ENCODE results near the gene DGKQ. TPM values are rescaled to one million over a fixed set of nuclear protein-coding genes. Genes with fewer than 3 reads are reported as not detected.
"Not testable (repeated sequence)": the region's sequence is repeated elsewhere in the genome, so short reads cannot be mapped to it uniquely, and the experiment has no call there.

Gene DGKQ
- total RNA-seq, 1 experiment from 2014 or later: 4.4 TPM

DNA sequence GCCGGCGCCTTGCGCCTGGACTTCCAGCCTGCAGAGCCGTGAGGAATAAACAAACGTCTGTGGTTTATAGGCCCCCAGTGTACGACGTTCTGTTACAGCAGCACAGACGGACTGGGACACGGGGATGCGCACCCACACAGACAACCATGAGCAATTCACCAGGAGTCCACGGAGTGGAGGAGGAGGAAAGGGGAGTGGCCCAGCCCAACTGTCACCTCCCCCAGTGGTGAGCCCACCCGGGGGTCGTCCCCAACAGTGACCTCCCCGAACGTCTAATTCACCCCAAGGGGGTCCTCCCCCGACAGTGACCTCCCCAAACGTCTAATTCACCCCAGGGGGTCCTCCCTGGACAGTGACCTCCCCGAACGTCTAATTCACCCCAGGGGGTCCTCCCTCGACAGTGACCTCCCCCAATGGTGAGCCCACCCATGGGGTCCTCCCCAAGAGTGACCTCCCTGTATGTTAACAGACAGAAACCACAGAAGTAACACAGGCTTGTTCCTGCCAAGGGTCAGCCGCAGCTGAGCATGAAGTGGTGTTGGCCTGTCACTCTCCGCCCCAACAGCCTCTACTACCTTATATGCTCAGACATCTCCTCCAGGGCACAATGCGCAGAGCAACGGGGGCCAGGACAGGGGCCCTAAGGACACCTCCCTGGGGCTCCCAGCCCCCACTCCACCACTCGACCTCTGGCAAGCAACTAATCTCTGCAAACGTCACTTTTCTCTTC is 47.4 kb downstream of the DGKQ start:
- no peak for DNase-seq (ENCODE audit: low read depth)

DNA sequence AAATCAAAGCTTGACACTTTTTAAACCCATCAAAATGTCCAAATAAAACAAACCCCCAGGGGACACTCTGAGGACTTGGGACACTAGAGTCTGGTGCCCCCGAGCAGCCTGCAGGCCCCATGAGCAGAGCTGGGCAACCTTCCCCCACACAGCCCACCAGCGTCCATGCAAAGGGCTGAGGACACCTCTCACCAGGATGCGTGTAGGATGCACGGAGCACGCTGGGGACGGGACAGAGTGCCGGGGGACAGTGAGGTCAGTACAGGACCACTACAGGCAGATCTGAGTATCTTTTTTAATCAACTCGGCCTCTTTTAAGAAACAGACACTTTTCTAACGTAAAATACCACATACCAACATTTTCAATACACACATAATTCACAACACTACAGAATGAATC is 48.2 kb downstream of the DGKQ start:
- no peak for DNase-seq (ENCODE audit: low read depth)

DNA sequence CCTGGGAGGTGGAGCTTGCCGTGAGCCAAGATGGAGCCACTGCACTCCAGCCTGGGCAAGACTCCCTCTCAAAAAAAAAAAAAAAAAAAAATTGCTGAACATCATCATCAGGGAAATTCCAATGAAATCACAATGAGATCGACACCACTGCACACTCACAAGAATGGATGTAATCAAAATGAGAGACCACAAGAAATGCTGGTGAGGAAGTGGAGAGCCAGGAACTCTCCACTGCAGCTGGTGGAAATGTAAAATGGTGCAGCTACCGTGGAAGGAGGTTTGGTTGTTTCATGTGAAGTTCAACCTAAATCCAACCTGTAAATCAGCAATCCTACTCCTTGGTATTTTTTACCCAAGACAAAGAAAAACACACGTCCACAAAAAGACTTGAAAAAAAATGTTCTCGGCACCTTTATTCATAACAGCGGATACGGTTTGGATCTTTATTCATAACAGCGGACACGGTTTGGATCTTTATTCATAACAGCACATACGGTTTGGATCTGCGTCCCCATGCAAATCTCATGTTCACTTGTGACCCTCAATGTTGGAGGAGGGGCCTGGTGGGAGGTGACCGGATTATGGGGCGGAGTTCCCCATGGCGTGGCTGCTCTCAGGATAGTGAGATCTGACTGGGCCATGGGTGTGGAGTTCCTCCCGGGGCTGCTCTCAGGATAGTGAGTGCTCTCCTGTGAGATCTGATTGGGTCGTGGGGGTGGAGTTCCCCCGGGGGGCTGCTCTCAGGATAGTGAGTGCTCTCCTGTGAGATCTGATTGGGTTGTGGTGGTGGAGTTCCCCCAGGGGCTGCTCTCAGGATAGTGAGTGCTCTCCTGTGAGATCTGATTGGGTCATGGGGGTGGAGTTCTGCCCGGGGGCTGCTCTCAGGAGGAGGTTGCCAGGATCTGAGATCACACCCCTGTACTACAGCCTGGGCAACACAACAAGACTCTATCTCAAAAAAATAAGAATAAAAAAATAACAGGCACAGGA is 49.0 kb downstream of the DGKQ start:
- peak; percentile 43 for DNase-seq (ENCODE audit: low read depth)

DNA sequence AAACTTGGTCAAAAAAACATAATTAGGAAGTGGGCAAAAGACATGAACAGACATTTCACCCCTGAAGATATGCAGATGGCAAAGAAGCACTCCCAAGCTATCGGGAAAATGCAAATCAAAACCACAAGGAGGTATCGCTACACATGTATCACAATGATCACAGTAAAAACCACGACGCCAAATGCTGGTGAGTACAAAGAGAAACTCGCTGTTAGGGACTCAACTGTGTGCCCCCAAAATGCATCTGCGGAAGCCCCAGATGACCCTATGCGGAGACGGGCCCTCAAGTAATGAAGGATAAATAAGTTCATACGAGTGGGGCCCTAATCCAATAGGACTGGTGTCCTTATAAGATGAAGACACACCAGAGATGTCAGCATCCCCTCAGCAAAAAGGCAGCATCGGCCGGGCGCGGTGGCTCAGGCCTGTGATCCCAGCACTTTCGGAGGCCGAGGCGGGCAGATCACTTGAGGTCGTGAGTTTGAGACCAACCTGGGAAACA is 51.5 kb downstream of the DGKQ start:
- DNase-seq (ENCODE audit: low read depth): no peak

DNA sequence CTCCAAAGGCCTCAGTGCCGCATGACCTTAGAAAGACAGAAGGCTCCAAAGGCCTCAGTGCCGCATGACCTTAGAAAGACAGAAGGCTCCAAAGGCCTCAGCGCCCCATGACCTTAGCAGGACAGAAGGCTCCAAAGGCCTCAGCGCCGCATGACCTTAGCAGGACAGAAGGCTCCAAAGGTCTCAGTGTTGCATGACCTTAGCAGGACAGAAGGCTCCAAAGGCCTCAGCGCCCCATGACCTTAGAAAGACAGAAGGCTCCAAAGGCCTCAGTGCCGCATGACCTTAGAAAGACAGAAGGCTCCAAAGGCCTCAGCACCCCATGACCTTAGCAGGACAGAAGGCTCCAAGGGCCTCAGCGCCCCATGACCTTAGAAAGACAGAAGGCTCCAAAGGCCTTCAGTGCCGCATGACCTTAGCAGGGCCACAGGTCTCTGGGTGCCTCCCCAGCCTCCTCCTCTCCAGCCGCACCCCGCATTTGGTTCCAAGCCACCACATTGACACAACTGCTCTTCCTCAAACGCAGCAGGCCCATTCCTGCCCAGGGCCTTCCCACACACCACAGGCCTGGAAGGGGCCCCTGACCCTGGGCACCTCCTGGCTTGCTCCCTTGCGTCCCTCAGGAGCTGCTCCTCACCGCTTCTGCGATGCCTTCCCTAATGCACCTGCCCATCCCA is 54.2 kb downstream of the DGKQ start:
- DNase-seq (ENCODE audit: low read depth): not testable (repeated sequence)

DNA sequence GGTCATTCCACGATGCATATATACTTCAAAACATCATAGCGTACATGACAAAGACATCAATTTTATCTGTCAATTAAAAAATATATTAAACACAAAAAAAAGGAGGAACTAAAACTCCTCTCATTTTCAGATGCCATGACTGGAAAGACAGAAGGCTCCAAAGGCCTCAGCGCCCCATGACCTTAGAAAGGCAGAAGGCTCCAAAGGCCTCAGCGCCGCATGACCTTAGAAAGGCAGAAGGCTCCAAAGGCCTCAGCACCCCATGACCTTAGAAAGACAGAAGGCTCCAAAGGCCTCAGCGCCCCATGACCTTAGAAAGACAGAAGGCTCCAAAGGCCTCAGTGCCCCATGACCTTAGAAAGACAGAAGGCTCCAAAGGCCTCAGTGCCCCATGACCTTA is 54.8 kb downstream of the DGKQ start:
- DNase-seq (ENCODE audit: low read depth): not testable (repeated sequence)

DNA sequence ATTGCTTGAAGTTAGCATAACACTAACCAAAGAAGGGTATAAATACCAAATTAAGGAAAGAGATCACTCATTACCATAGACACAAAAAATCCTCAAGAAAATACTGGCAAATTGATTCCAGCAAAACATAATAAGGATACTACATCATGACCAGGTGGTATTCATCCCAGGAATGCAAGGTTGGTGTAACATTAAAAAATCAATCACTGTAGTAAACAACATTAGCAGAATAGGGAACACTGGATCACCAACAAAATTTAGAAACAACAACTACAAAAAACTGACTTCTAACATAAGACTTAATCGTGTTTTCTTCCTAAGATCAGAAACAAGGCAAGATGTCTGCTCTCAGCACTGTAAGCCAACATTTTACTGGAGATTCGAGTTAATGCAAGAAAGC is 55.4 kb downstream of the DGKQ start:
- no peak for DNase-seq (ENCODE audit: low read depth)

DNA sequence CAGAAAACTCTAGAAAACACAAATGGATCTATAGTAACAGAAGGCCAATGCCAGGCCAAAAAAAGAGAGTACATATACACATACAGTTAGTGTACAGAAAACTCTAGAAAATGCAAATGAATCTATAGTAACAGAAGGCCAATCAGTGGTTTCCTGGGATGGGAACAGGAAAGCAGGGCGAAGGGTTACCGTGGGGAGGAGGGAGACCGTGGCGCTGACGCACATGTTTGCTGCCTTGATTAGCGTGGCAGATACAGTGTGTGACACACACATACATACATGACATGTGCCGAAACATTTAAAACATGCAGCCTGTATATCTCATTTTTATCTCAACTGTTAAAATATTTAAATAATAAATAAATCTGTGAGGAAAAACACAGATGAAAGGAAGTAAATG is 55.9 kb downstream of the DGKQ start:
- no peak for DNase-seq (ENCODE audit: low read depth)

DNA sequence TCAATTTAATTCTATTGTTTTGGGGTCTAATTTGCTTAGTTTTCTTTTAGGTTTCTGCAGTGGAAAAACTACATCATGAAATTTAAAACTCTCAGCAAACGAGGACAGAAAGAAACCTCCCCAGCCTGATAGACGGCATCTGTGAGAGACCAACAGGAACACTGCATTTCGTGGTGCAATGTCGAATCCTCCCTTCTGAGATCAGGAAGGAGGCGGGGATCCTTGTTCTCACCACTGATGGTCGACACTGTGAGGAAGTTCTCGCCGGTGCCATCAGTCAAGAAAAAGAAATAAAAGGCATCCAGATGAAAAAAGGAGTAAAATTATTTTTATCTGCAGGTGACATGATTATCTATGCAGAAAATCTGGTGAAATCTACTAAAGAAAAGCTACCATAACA is 57.8 kb downstream of the DGKQ start:
- no peak for DNase-seq (ENCODE audit: low read depth)

DNA sequence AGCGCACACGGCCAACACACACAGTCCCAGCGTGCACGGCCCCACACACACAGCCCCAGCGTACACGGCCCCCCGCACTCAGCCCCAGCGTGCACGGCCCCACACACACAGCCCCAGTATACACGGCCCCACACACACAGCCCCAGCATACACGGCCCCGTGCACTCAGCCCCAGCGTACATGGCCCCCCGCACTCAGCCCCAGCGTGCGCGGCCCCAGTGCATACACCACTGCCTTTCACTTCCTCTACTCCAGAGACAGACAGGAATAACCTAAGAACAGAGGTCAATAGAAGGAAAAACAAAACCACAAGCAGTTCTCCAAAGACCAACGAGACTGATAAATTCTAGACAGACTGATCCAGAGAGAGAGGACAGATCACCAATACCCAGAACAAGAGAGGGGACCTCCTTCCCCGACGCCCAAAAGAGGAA is 58.3 kb downstream of the DGKQ start:
- DNase-seq (ENCODE audit: low read depth): no peak

DNA sequence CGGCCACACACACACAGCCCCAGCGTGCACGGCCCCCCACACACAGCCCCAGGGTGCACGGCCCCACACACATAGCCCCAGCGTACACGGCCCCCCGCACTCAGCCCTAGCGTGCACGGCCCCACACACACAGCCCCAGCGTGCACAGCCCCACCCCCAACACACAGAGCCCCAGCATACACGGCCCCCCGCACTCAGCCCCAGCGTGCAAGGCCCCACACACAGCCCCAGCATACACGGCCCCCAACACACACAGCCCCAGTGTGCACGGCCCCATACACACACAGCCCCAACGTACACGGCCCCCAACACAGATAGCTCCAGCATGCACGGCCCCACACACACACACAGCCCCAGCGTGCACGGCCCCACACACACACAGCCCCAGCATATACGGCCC is 58.8 kb downstream of the DGKQ start:
- DNase-seq (ENCODE audit: low read depth): no peak

DNA sequence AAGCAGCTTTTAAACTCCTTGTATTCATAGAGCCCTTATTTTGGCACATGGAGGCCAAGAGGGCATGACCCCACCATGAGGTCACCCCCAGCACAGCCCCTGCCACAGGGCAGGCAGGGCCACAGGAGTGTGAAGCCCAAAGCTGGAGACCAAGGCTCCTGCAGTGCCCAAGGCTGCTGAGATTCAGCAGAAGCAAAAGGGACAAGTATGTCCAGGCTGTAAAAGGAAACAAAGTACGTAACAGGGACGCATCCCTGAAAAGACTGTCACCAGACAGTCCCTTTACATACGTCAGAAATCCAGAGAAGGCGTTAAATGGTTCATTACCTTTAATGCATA is 60.1 kb downstream of the DGKQ start:
- no peak for DNase-seq (ENCODE audit: low read depth)

DNA sequence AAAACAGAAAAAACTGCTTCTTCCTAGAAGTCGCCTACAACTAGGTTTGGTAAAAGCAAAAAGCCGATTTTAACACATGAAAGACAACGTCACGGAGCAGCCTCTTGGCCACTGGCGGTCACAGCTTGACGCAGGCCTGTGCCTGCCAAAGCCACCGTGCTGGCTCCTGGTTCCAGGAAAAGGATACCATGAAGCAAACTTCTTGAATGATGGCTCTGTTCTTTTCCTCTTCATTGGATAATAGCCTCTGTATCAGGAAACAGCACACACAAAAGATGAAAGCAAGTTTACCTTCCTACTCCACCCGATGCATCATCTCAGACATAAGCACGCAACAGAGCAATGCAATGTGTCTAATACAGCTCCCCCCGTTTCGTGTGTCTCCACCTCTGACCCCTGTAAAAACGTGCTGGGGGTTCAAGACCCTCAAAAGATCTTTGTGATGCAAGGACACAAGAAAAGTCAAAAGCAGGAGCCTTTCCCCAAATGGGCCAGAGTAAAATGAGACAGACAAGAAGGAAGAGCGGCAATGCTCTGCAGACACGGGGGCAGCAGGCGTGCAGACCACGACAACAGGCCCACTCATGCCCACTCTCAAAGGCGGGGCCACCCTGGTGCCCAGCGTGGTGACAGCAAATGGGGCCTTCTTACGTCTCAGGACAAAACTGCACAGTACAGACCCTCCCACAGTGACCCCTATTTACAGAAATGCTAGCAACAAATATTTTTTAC is 60.7 kb downstream of the DGKQ start:
- no peak for DNase-seq (ENCODE audit: low read depth)

DNA sequence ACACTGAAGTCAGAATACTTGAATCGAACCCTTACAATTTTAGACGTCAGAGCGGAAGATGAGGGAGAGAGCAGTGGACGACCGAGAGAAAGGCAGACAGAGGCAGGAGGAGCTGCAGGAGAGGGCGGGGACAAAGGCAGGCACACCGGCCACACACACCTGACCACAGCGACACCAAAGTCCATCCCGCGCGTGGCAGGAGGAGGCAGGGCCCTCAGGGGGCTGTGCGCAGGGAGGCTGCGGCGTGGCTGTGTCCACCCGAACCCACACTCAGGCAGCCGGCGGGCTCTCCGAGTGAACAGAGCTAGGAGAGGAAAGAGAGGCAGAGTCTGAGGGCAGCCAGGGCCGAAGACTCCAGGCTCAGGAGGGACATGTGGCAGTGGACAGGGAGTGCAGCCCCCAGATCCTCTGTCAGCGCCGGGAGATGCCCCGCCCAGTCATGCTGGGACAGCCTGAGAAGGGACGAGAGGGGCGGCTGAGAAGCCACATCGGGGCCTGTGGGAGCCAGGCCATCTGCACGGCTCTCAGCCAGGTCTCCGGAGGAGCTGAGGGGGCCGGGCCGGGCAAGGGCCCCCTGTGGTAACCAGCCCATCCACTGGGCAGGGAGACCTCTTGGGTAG is 61.4 kb downstream of the DGKQ start:
- DNase-seq (ENCODE audit: low read depth): no peak

DNA sequence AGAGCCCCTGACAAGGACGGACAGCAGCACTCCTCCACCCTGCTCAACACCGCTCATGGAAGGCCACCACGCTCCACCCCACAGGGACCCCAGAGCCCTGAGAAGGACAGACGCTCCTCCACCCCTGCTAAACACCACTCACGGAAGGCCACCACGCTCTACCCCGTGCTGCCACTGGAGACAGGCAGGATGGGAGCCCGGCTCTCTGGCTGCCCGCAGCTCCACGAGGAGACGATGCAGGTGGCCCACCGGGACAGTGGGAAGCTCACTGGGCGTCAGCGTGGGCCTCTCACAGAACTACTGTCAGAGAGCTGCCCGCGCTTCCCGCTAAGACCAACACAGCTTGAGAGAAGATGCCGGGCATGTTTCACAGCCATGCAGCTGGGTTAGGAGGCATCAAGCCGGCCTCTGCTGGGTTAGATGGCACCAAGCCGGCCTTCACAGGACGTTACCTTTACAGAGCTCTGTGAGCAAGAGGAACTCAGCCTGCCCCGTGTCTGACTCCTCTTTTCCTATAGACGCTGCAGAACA is 62.1 kb downstream of the DGKQ start:
- no peak for DNase-seq (ENCODE audit: low read depth)

DNA sequence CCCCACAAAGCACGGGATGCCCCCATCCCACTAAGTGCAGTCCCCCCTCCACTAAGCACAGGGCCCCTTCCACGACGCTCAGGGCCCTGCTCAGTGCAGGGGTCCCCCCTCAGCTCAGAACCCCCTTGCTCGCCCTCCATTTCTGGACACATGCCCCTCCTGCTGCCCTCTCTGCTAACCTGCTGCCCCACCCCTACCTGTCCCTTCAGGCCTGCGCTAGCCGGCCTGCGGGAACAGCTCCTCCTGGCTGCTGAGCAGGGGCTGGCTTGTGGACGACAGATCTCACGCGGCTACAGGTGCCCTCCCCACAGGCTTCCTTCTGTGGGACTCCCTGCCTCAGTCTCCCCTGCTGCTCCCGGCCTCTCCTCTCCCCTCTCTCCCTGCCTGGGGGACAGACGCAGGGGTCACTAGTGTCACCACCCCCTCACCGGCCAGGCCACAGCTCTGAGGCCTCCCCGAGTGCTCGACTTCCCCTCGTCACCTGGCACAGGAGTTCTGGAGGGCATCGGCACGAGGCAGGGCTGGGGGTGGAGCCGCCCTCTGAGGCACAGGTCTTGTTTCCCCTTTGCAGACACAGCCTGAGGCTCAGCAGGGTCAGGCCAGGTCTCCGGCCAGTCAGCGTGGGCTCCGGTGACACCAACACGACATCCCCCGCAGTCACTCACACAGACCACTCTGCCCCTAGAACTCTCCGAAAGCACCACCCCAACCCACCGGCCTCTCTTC is 62.8 kb downstream of the DGKQ start:
- no peak for DNase-seq (ENCODE audit: low read depth)

DNA sequence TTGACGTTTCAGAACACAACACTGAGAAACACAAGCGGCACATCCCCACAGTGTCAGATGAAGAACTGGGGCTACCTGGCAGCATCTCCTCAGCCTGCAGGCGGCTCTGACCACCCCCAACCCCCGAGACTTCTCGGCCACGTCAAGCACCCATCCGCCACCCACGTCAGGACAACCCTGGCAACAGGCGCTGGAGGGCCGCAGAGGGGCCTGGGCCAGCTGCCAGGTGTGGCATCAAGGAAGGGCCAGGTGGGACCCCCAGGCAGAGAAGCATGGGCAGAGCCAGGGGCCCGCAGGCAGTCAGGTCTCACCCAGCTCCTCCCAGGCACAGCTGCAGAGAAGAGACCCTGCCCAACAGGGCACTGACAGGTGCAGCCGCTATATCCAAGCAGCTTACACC is 63.5 kb downstream of the DGKQ start:
- DNase-seq (ENCODE audit: low read depth): no peak

DNA sequence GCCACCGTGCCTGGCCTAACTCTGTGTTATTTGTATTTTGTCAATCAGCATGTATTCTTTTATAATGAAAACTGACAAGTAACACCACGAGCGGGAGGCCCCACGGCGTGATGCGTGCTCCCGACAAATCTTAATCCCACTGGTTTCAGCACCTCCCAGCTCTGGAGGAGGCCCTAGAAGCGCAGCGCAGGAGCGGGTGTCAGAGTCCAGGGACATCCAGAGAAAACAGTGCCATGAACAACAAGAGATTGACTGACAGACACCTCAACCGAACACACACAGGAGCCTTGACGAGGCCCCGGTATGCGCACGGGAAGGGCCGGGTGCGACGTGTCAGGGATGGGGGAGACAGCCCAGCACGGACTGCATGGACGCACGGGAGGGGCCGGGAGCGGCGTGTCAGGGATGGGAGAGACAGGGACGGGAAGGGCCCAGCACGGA is 64.2 kb downstream of the DGKQ start:
- no peak for DNase-seq (ENCODE audit: low read depth)

Data from Daoy (cell line).